Tibial nerve (tissue), 4 donors: ENCODE measurements around the gene THAP2.

ENCODE experiments used
- EP300 ChIP-seq, 2 donors: sonication (generic); formaldehyde crosslinking; IDR thresholded peaks; one replicate each; pipeline ENCODE4 v1.6.1; 2017; ENCODE audit warnings: antibody characterized with exemption in 2 of 2, mild to moderate bottlenecking in 1 of 2
- POLR2A ChIP-seq, 2 donors: fragments of 450-650 bp; IDR thresholded peaks; one replicate each; pipeline ENCODE4 v1.6.1; 2017; ENCODE audit warnings: antibody characterized with exemption in 2 of 2, mild to moderate bottlenecking in 2 of 2, moderate library complexity in 2 of 2
- TF ChIP-seq, protein P1 (sequence below), 5 experiments: fragments of 200-600 bp in 3 of 5; fragments of 450-650 bp in 2 of 5; sonication (generic) in 3 of 5; IDR thresholded peaks; one replicate each; pipeline ENCODE4 v1.5.1; 2016 to 2019; ENCODE audit warnings: antibody characterized with exemption in 5 of 5, mild to moderate bottlenecking in 3 of 5, moderate library complexity in 2 of 5

DNA sequence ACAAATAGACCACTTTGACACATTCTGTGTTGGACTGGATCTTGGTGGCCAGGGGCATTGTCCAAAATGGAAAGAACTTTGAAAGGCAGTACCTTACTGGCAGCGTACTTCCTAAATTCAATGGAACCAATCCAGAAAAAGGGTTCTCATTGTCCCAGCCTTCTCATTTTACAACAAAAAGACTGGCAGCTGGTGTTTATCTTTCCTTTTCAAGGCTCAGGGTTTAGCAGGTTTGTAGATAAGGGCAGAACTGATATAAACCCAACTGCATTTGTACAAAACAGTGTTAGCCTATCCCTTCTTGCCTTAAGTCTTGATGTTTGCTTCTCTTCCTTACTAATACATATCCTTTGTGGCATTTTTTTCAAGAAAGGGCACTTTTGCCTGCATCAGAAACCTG, 7.7 kb downstream of the THAP2 start:
- TF ChIP-seq, protein P1, sequence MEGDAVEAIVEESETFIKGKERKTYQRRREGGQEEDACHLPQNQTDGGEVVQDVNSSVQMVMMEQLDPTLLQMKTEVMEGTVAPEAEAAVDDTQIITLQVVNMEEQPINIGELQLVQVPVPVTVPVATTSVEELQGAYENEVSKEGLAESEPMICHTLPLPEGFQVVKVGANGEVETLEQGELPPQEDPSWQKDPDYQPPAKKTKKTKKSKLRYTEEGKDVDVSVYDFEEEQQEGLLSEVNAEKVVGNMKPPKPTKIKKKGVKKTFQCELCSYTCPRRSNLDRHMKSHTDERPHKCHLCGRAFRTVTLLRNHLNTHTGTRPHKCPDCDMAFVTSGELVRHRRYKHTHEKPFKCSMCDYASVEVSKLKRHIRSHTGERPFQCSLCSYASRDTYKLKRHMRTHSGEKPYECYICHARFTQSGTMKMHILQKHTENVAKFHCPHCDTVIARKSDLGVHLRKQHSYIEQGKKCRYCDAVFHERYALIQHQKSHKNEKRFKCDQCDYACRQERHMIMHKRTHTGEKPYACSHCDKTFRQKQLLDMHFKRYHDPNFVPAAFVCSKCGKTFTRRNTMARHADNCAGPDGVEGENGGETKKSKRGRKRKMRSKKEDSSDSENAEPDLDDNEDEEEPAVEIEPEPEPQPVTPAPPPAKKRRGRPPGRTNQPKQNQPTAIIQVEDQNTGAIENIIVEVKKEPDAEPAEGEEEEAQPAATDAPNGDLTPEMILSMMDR (IDR thresholded peaks at IDR 0.05), result no peak
- TF ChIP-seq POLR2A (IDR thresholded peaks at IDR 0.05), result no peak
- TF ChIP-seq EP300 (IDR thresholded peaks at IDR 0.05), result no peak
